HS-5 (cell line): ENCODE data around the gene IL17C.
"Not testable (repeated sequence)": the region's sequence is repeated elsewhere in the genome, so short reads cannot be mapped to it uniquely, and the experiment has no call there.

Source experiments
- DNase-seq: peaks from one replicate; pipeline ENCODE4 v3.0.0-alpha.2; 2012; ENCODE audit warnings: low read depth

The IL17C gene

DNA sequence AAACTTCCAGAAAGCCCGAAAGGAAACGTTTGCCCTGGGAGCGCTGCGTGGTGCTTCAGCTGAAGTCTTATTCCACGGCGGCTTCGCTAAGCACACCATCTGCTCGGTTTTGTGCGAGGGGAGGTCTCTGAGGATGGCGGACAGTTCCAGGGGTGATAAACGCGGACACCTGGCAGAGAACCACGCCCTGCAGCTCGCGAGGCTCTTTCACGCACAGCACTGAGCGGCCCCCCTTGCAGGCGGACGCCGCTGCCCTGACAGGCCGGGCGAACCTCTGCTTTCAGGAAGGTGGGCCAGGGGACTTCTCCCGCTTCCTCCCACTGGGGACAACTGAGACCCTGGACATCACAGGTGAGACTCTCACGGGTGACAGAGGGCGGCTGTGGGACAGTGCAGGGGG is 20.8 kb downstream of the IL17C start:
- DNase-seq = no peak

DNA sequence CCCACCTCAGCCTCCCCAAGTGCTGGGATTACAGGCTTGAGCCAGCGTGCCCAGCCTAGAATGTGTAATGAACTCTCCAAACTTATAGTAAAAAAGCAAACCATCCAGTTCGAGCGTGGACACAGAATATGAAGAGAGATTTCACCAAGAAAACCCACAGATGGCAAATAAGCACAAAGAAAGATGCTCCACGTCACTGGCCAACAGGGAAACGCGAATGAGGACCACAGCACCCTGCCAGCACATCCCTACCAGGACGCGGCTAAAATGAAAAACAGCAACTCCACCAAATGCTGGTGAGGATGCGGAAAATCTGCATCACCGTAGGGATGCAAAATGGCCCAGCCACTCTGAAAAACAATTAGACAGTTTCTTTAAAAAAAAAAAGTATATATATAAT is 23.1 kb downstream of the IL17C start:
- DNase-seq = no peak

DNA sequence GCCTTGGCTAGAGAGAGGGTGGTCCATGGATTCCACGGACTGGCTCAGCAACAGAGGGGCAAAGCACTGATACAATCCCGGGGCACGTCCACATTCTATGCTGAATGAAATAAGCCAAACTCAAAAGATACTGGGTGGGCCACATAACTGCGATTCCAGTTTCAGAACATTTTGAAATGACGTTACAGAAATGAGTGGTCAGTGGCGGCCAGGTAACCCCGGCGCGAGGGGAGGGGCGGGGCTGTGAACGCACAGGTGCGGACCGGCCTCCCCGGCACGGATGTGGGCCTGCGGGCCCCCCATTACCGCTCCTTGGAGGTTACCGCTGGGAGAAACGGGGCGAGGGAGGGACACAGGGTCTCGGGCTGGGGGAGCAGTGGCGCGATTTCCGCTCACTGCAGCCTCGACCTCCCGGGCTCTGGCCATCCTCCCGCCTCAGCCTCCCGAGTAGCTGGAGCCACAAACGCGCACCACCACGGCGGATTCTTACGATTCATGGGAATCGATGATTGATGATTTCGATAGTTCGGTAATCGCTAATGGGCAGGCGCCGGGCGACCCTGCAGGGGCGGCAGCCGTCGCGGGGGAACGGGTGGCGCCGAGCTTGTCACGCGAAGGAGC is 24.0 kb downstream of the IL17C start:
- no peak for DNase-seq

DNA sequence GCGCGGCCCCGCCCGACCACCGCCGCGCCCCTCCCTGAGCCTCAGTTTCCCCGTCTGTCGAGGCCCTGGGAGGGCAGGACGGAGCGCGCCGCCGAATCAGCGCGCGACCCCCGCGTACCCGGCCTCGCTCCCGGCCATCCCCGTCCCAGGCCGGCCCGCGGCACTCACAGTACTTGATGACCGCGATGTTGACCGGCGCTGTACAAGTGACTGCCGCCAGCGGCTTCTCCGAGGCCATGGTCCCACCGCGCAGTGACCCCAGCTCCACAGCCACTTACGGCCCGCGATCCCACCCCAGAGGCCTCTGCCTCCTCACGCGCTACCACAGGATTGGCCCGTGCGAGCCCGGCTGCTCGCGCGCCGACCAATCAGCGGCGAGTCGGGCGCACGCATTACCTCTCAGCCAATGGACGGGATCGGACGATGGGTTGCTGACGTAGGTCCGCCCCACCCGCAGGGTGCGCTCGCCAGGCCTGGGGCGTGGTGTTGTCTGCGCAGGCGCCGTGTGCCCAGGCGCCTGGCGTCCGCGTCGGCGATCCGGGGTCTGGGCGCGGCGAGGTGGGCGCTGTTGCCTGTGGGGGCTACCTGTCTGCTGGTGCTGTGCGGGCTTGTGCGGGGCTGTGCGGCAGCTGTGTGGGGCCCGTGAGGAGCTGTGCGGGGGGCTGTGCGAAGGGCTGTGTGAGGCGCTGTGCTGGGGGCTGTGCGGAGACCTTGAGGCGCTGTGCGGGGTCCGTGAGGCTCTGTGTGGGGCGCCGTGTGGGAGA is 24.7 kb downstream of the IL17C start, which contains the start of gene MVD:
MVD (minus strand) TSS at position 249 of the 764 bp plus-strand sequence; CDS start at position 238, 11 bp downstream.
- DNase-seq = peak; percentile 70

DNA sequence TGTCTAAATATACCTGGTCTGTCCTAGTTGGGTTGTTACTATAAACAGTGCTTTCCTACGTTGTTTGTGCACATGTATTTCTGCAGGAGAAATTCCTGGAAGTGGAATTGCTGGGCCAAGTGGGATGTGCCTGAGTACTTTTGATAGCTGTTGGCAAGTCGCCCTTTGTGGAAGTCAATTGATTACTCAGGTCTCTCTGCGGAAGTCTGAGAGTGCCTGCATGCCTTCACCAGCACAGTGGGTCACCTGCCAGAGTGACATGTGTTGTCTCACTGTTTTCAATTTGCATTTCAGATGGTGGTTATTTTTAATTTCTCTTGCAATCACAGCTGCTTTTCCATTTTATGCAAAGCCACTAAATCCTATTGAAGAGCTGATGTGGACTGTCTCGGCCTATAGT is 26.8 kb downstream of the IL17C start:
- no peak for DNase-seq

DNA sequence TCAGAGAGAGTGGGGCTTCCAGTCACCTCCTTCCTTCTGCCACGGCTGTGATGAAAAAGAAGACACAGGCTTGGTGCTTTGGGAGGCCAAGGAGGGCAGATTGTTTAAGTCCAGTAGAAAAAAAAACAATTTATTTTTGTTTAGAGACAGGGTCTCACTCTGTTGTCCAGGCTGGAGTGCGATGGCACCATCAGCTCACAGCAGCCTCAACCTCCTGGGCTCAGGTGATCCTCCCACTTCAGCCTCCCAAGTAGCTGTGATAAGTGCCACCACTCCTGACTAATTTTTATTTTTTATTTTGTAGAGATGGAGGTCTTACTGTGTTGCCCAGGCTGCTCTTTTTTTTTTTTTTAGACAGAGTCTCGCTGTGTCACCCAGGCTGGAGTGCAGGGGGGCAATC is 27.2 kb downstream of the IL17C start:
- DNase-seq = no peak

DNA sequence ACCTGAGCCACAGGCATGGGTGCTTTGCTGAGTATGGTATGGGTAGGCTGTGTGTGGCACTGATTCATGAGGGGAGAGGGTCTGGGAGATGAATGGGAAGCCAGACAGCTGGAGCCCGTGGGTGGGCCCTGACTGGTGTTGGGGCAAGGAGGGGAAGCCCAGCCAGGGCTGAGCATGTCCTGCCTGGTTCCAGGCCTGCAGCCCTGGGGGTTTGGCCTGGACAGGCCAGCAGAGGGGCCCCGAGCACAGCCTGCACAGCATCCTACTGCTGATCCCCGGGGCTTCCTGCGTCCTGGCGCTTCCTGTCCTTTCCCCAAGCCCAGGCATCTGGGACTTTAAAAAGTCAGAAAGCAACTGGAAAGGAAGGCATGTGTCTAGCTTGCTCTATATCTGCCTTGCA is 29.1 kb downstream of the IL17C start:
- DNase-seq = no peak

DNA sequence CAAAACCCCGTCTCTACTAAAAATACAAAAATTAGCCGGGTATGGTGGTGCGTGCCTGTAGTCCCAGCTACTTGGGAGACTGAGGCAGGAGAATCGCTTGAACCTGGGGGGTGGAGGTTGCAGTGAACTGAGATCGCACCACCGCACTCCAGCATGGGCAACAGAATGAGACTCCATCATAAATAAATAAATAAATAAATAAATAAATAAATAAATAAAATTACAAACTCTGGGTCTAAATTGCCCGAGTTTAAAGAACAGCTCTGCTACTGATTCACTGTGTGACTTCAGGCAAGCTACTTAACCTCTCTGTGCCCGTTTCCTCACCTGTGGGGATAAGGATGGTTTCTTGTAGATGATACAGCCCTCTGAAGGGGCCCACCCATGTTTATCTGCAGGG is 31.1 kb downstream of the IL17C start:
- DNase-seq = not testable (repeated sequence)

DNA sequence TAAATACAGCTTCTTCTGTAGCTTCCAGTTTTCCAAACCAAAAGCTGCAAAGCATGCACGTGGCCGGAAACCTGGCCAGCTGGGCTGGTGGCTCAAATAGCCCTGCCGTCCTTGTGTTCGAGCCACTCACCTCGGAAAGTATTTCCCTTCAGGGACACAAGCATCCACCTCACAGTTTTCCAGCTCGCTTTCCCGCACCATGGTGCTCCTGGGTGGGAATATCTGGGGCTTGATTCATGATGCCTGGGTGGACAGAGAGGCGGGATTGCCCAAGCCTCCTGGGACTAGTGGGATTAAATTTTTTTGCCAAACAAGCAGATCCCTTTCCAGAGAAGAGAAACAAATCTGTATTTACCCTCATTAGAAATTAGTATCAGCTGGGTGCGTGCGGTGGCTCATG is 31.6 kb downstream of the IL17C start:
- no peak for DNase-seq

DNA sequence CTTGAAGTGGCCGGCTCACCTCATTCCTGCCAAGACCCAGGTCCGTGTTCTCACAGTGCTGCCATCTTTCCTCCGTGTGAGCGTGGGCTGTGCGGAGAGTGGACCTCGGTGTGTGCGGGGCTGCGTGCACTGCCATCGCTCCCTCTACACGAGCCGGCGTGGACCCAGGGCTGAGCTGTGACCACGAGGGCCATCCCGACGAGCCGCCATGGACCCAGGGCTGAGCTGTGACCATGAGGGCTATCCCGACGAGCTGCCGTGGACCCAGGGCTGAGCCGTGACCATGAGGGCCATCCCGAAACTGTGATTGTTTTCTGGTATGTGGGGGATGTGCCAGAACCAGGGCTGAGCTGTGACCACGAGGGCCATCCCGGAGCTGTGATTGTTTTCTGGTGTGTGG is 33.4 kb downstream of the IL17C start:
- no peak for DNase-seq

DNA sequence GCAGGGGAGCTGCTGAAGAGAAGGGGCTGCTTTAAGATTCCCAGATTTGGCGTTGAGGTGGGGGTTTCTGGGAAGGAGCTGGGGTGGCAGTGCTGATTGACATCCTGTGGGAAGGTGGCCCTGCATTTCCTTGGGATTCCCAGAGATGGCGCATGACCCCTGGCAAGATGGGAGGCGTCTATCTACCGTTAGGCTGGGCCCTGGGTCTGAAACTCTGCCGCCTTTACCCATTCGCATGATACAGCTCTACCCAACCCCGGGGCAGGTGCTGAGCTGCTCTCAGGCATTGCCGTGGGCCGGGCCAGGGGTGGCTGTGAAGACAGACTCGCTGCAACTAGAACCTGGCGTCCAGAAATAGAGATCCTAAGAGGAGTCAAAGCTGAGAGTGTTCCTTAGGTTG is 34.4 kb downstream of the IL17C start:
- DNase-seq = no peak

DNA sequence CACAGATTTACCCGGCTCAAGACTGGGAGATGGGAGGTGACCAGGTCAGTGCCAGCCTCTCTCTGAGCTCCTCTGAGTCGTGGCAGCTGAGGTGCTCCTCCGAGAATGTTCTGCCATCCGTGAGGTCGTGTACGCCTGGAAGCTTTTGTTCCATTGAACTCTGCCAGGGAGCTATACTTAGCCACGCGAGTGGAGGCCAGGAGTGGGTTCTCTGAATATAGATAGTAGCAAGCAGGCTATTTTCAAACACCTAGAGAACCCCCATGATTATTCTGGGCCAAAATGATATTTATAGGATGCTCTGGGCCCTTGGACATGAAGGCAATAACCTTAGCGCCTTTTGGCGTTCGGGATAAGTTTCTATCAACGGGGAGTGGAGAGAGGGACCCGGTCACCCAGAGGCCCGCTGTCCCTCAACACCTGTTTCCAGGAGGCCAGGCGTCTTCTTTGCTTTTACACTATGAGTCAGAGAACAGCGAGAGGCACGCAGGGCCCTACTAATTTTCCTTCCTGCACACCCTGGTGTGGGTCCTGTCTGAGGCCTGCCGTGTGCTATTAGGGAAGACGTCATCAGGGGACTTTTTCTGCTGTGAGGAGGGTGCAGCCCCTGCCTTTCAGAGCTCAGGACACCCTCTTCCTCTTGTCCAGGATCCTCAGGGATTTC is 35.5 kb downstream of the IL17C start:
- DNase-seq = no peak

DNA sequence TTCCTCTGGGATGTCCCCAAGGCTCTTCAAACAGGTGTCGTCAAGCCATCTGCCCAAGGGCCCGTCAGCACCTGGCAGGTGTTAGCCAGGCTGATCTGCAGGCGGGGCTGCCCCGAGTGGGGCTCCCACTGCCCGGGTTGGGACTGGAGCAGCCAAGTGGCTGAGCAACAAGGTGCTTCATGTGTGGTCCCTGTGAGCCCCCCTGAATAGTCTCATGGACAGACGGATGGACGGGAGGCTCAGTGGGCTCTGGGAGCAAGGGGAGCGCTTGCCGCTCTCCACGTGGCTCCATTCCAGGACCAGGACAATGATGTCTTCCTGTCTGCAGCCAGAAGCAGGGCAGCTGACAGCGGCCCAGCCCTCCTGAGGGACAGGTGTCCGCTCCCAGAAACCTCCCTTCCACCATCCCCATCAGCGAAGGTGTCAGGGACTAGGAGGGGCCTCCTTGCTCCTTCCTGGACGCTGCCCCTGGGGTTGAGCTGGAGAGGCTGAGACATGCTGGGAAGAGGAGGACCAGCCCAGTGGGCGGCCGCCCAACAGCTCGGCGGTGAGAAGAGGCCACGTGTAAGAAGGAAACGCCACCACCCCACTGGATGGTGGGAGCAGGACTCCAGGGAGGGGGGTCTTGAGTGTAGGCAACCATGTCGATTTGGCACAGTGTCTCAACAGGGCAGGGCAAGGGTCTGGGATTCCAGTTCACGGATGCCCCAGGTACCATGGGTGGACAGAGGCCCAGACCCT is 38.3 kb downstream of the IL17C start:
- DNase-seq = no peak

DNA sequence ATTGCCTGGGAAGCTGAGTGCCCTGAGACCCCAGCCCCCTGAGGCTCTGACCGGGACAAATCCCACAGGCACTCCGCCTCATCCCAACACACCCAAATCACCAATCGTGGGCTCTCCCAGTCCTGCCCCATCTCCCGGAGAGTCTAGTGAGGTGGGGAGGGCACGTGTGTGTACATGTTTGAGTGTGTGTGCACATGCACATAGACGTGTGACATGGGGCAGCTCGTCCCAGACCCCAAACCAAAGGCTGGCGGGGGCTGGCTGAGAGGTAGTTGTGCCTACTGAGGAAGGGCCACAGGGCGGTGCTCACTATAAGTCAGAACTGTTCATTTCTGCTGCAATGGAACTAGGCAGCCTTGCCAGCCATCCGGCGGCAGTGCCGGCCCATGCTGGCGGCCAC is 39.3 kb downstream of the IL17C start:
- DNase-seq = no peak

DNA sequence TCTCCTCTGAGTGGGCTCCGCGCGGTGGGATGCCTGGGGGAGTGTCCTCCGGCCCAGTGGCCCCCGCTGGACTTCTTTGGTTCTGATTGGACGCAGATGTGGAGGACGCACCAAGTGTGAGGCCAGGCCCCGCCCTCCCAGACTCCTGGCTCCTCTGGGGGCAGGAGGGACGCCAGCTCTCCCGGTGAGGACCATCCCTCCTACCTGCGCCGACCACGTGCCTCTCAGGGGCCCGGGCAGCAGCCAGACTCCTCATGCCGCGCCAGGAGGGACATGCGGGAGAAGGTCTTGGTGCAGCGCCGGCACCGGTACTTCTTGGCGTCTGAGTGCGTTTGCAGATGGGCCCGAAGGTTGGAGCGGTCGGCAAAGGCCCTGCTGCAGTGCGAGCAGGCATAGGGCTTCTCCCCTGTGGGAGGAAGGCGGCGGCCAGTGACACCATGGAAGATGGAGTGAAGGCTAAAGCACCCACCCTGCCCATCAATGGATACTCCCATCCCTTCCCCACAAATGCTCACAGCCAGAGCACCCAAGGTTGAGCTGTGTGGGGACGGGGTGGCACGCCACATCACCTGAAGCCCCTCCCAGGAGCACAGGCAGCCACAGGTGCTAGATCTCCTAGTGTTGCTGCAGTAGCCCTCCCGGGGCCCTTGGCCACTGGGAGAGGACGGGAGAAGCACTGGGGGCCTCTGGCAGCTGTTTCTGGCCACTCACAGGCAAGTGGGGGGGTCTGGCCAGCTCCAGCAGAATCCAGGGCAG is 40.0 kb downstream of the IL17C start:
- DNase-seq = no peak

DNA sequence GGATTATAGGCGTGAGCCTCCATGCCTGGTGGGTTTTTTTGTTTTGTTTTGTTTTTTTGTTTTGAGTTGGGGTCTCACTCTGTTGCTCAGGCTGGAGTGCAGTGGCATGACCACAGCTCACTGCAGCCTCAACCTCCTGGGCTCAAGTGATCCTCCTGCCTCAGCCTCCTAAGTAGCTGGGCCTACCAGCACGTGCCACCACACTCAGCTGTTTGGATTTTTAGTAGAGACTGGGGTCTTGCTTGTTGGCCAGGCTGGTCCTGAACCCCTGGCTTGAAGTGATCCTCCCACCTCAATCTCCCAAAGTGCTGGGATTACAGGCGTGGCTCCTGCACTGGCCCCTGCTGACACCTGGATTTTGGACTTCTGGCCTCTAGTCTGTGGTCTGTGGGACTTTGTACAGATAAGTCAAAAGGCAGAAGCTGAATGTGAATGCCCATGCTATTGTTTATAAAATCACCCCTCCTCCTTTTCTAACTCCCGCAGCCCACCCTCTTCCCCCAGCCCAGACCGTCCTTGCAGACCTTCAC is 42.2 kb downstream of the IL17C start:
- DNase-seq = no peak

DNA sequence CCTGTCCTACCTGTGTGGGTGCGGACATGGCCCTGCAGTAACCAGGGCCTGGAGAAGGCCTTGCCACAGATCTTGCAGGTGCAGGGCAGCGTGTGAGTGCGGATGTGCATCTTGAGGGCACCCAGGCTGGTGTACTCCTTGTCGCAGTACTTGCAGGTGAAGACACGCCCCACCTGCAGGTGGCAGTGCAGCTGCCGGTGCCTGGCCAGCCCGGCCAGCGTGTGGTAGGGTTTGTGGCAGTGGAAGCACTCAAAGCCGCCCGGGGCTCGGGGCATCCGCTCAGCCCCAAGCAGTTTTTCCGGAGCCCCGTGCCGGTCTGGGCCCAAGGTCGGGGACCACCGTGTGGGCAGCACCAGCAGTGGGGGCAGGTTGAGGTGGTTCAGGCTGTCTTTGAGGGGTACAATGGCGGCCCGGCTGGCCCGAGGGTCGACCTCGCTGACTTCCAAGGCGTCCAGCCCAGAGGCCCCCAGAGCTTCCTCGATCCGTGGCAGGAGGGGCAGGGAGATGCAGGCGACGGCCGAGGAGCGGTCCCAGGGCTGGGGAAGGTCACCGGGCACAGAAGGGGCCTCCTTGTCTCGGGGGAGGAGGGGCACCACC is 42.8 kb downstream of the IL17C start:
- no peak for DNase-seq

DNA sequence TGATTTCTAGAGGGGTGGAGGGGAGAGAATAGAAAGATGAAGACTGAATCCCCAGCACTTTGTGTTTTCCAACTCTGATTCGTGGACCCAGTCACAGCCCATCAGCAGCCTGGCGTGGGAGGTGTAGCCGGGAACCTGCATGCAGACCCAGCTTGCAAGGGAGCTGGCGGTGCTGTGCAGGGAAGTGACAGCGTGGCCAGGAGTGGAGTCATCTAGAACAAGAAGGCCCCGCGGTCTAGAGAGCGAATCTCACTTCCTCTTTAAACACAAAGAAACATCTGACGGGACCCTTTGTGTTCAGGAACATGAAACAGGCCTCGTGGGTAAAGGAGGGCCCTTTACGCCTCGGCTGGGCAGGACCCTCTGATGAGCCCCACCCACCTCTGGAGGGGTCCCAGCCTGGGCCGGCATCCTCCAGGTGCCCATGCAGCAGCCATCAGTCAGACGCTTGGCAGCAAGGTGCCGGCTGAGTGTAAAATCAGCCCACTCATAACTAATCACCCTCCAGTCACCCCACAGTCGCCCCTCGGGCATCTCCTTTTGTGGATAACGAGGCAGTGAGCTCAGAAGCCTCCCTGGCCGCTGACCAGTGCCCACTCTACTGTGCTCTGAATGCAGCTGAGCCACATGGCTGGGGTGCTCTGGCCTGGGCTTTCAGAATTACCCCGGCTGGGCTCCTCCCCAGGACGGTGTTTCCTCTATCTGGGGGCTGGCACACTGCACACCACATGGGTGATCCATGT is 43.5 kb downstream of the IL17C start:
- no peak for DNase-seq

DNA sequence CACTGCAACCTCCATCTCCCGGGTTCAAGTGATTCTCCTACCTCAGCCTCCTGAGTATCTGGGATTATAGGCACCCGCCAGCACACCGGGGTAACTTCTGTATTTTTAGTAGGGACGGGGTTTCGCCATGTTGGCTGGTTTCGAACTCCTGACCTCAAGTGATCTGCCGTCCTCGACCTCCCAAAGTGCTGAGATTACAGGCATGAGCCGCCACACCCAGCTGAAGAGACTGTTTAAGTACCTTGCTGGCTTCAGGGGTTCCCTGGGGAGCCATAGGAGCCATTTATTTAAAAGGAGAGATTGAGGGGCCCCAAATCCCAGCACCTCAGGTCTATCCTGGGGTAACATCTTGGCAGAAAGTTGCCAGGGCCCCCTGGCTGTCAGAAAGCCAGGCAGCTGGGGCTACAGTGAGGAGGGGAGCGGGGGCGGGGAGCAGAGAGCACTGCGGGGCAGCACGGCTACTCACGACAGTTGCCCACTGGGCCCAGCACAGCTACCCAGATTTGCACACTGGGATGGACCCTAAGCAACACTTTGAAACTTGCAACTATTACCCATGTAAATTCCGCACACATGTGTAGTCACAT is 46.3 kb downstream of the IL17C start:
- no peak for DNase-seq
